Measurements from ENCODE around the gene ANKRD62.

- TF ChIP-seq CTCF (conservative IDR thresholded peaks at IDR 0.05; ENCODE audit: low read depth, low read length) (no peak), RFX5 (IDR thresholded peaks at IDR 0.05; ENCODE audit: low read depth, low read length) (no peak), MXI1 (IDR thresholded peaks at IDR 0.05; ENCODE audit: borderline replicate concordance, low read depth, low read length) (no peak), ELK1 (IDR thresholded peaks at IDR 0.05; ENCODE audit: borderline replicate concordance, low read depth, low read length) (no peak), BHLHE40 (IDR thresholded peaks at IDR 0.05; ENCODE audit: low read depth, low read length) (no peak), RCOR1 (IDR thresholded peaks at IDR 0.05; ENCODE audit: insufficient replicate concordance, low read length) (no peak), POLR2A (IDR thresholded peaks at IDR 0.05; ENCODE audit: low read depth, low read length) (no peak), USF2 (IDR thresholded peaks at IDR 0.05; ENCODE audit: low read depth, low read length) (no peak), RAD21 (IDR thresholded peaks at IDR 0.05; ENCODE audit: low read length) (no peak)
Measured at GRCh38 chr18:12165038-12165768, 71.6 kb downstream of the ANKRD62 start.

All from IMR-90 (cell line).